OCI-LY3 (cell line): Measurements from ENCODE around the gene USP33.

ENCODE experiments used
- H2AFZ ChIP-seq: fragments of 200-600, 300-600 bp; shearing (Covaris generic); 2 replicates; pipeline ENCODE4 v1.6.0; 2014; ENCODE audit warnings: antibody characterized with exemption, low read depth, low read length
- H3K27ac ChIP-seq: fragments of 200-600, 300-600 bp; sonication (generic); 2 replicates; pipeline ENCODE4 v1.5.1; 2014; ENCODE audit warnings: mild to moderate bottlenecking, low read length, moderate library complexity, mixed read lengths
- H3K27me3 ChIP-seq: fragments of 200-600, 300-600 bp; sonication (generic); 2 replicates; pipeline ENCODE4 v1.6.1; 2014; ENCODE audit warnings: low read depth, low read length, mixed read lengths
- H3K36me3 ChIP-seq: fragments of 200-600, 300-600 bp; sonication (generic); replicated peaks from 2 replicates; pipeline ENCODE3; 2014; ENCODE audit warnings: low read depth, low read length, mixed read lengths
- H3K4me1 ChIP-seq: fragments of 300-600, 200-600 bp; sonication (generic); 2 replicates; pipeline ENCODE4 v1.6.1; 2014; ENCODE audit warnings: low read length, mixed read lengths
- H3K4me2 ChIP-seq: fragments of 200-600, 300-600 bp; sonication (generic); 2 replicates; pipeline ENCODE4 v1.6.1; 2014; ENCODE audit warnings: low read length, mixed read lengths
- H3K4me3 ChIP-seq: fragments of 300-600, 200-600 bp; sonication (generic); 2 replicates; pipeline ENCODE4 v1.5.1; 2014; ENCODE audit warnings: antibody characterized with exemption, mild to moderate bottlenecking, low read length, moderate library complexity
- H3K79me2 ChIP-seq: fragments of 300-600, 200-600 bp; shearing (Covaris generic); 2 replicates; pipeline ENCODE4 v1.6.1; 2014; ENCODE audit warnings: mild to moderate bottlenecking, low read length, mixed read lengths
- H3K9ac ChIP-seq: fragments of 300-600, 200-600 bp; shearing (Covaris generic); 2 replicates; pipeline ENCODE4 v1.6.0; 2014; ENCODE audit warnings: mild to moderate bottlenecking, low read length, moderate library complexity
- H3K9me3 ChIP-seq: fragments of 200-600, 300-600 bp; shearing (Covaris generic); 2 replicates; pipeline ENCODE4 v1.6.1; 2014; ENCODE audit warnings: low read length, mixed read lengths; ENCODE audit not compliant: insufficient read depth
- H4K20me1 ChIP-seq: fragments of 200-600, 300-600 bp; sonication (generic); 2 replicates; pipeline ENCODE4 v1.6.1; 2016; ENCODE audit warnings: low read length, mixed read lengths; ENCODE audit not compliant: insufficient read depth
- EZH2phosphoT487 ChIP-seq: fragments of 200-600 bp; shearing (Covaris generic); IDR thresholded peaks from 2 replicates; pipeline ENCODE4 v1.6.1; 2018; ENCODE audit warnings: antibody characterized with exemption, mixed run types, low read depth
- TF ChIP-seq, protein P1 (sequence below): fragments of 200-600, 300-600 bp; sonication (generic); IDR thresholded peaks from 2 replicates; pipeline ENCODE4 v1.5.1; 2014; ENCODE audit warnings: antibody characterized with exemption, low read length, low read depth

USP33 gene

DNA sequence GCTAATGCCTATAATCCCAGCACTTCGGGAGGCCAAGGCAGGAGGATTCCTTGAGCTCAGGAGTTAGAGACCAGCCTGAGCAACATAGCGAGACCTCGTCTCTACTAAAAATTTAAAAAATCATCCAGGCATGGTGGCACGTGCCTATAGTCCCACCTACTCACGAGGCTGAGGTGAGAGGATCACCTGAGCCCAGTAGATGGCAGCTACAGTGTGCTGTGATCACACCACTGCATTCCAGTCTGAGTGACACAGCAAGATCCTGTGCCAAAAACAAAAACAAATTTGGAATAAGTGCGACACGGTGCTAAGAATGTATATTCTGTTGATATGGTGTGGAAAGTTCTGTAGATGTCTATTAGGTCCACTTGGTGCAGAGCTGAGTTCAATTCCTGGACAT, 15.1 kb downstream of the USP33 start:
- Histone ChIP-seq H3K27ac (no peak overlapping the region), H4K20me1 (peaks cover 8% of the 10 kb centered on the region; the same call in 1 of the 2 replicates), H3K79me2 (peaks cover 8% of the 10 kb centered on the region)

DNA sequence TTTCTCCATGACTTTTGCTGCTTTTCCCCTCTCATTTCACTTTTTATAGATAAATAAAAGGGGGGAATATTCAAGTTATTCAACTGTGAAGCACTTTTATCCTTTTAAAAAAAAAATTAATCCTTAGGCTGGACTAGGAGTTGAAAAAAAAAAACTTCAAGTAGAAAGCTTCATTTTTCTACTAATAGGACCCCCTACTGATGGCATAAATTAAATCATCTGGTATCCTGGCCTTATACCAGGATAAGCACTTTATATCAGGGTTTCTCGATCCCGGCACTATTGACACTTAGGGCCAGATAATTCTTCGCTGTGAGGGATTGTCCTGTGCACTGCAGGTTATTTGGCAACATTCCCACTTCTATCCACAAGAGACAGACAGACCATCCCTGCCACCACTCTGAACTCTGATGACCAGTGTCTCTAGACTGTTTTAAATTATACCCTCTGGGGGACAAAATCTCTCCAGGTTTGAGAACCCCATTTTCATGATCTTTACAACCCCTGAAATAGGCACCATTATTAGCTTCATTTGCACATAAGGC, 17.6 kb downstream of the USP33 start:
- Histone ChIP-seq H3K4me3 (no peak overlapping the region), H3K4me2 (no peak overlapping the region), H3K36me3 (peaks cover 2% of the 10 kb centered on the region), H3K79me2 (peaks cover 8% of the 10 kb centered on the region), H3K9ac (no peak overlapping the region), H3K27ac (no peak overlapping the region), H4K20me1 (peaks cover 4% of the 10 kb centered on the region; the same call in 1 of the 2 replicates), H2AFZ (no peak overlapping the region), H3K9me3 (no peaks in the 10 kb centered on the region), H3K27me3 (no peaks in the 10 kb centered on the region), H3K4me1 (no peaks in the 10 kb centered on the region)
- TF ChIP-seq EZH2phosphoT487: no peak
- TF ChIP-seq, protein P1, sequence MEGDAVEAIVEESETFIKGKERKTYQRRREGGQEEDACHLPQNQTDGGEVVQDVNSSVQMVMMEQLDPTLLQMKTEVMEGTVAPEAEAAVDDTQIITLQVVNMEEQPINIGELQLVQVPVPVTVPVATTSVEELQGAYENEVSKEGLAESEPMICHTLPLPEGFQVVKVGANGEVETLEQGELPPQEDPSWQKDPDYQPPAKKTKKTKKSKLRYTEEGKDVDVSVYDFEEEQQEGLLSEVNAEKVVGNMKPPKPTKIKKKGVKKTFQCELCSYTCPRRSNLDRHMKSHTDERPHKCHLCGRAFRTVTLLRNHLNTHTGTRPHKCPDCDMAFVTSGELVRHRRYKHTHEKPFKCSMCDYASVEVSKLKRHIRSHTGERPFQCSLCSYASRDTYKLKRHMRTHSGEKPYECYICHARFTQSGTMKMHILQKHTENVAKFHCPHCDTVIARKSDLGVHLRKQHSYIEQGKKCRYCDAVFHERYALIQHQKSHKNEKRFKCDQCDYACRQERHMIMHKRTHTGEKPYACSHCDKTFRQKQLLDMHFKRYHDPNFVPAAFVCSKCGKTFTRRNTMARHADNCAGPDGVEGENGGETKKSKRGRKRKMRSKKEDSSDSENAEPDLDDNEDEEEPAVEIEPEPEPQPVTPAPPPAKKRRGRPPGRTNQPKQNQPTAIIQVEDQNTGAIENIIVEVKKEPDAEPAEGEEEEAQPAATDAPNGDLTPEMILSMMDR: no peak

More for the DNA sequence above, 15.1 kb downstream of the USP33 start:
- H2AFZ ChIP-seq: no peak overlapping the region
- H3K4me1 ChIP-seq: no peaks in the 10 kb centered on the region
- no peak overlapping the region for H3K4me3 ChIP-seq
- no peak for TF ChIP-seq EZH2phosphoT487
- TF ChIP-seq, protein P1: no peak
- H3K36me3 ChIP-seq: no peaks in the 10 kb centered on the region
- no peaks in the 10 kb centered on the region for H3K9me3 ChIP-seq
- H3K27me3 ChIP-seq: no peaks in the 10 kb centered on the region
- no peak overlapping the region for H3K9ac ChIP-seq
- H3K4me2 ChIP-seq: no peak overlapping the region

DNA sequence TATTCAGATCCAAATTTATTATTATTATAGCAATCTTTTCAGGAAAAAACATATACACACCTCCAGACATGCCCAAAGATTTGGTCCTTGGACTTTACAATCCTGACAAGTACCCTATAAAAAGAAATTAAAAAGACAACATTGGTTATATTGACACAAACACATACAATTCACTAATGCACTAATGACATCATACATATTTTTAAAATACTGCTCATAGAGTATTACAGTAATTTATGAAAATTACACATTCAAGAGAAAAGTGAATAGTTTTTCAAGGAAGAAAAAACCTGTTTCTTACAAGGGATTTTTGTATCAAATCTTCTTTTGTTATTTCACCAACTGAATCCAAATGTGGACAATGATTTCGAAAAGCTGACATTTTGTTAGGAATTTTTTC, 18.3 kb downstream of the USP33 start:
- Histone ChIP-seq H3K9ac (no peak overlapping the region), H3K36me3 (peaks cover 2% of the 10 kb centered on the region), H3K27me3 (no peaks in the 10 kb centered on the region), H4K20me1 (peaks cover 4% of the 10 kb centered on the region; the same call in 1 of the 2 replicates), H3K4me3 (no peak overlapping the region), H3K4me2 (no peak overlapping the region), H3K9me3 (no peaks in the 10 kb centered on the region), H3K79me2 (peaks cover 8% of the 10 kb centered on the region), H3K4me1 (no peaks in the 10 kb centered on the region), H2AFZ (no peak overlapping the region), H3K27ac (no peak overlapping the region)
- TF ChIP-seq, protein P1: no peak
- no peak for TF ChIP-seq EZH2phosphoT487

DNA sequence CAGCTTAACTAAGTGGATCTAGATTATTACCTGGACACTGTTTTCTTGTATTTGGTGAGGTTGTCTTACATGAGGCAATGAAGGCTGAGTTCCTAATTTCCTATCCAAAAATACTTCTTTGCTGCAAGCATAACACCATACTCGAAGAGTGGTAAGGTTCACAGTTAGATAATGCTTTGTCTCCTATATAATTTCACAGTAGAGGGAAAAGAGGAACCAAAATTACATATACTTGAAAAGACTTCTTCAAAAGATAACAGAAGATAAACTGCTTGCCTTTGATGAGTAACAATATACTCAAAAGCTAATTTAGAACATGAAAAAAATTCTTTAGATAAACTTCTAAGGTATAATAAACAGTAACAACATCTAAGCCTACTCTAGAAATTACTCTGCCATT, 20.4 kb downstream of the USP33 start:
- Histone ChIP-seq H3K27ac (no peak overlapping the region), H3K4me3 (no peak overlapping the region), H3K36me3 (peaks cover 2% of the 10 kb centered on the region), H3K4me2 (no peak overlapping the region), H3K79me2 (peaks cover 8% of the 10 kb centered on the region), H2AFZ (no peak overlapping the region), H3K4me1 (no peaks in the 10 kb centered on the region), H3K27me3 (no peaks in the 10 kb centered on the region), H4K20me1 (peaks cover 4% of the 10 kb centered on the region; the same call in 1 of the 2 replicates), H3K9ac (no peak overlapping the region), H3K9me3 (no peaks in the 10 kb centered on the region)
- no peak for TF ChIP-seq EZH2phosphoT487
- TF ChIP-seq, protein P1: no peak
